GM23338 (cell line): ENCODE results near the gene RND3.

ENCODE experiments used
- CREB1 ChIP-seq: fragments of 250-450 bp; sonication (Bioruptor Pico); IDR thresholded peaks from 2 replicates; pipeline ENCODE4 v1.5.0; 2020; ENCODE audit warnings: low read depth, mild to moderate bottlenecking, moderate library complexity
- CTCF ChIP-seq, 2 experiments: fragments of 200-600 bp in 1 of 2; sonication (generic) in 1 of 2; conservative IDR thresholded peaks; 2 replicates each; pipeline versions ENCODE4 v1.5.1 to v1.6.1; 2016 to 2017; ENCODE audit warnings: antibody characterized with exemption in 2 of 2, low read depth in 2 of 2, mild to moderate bottlenecking in 2 of 2, moderate library complexity in 1 of 2
- EZH2 ChIP-seq: fragments of 200-600 bp; sonication (generic); IDR thresholded peaks from one replicate; pipeline ENCODE4 v1.8.0; 2017; ENCODE audit warnings: antibody characterized with exemption, mild to moderate bottlenecking, low read depth; ENCODE audit not compliant: unreplicated experiment
- EZH2phosphoT487 ChIP-seq: fragments of 200-600 bp; sonication (generic); IDR thresholded peaks from one replicate; pipeline ENCODE4 v1.8.1; 2018; ENCODE audit warnings: antibody characterized with exemption; ENCODE audit not compliant: unreplicated experiment
- JUNB ChIP-seq: IDR thresholded peaks from one replicate; pipeline ENCODE4 v1.6.1; 2016; ENCODE audit warnings: antibody characterized with exemption; ENCODE audit not compliant: unreplicated experiment
- NANOG ChIP-seq: IDR thresholded peaks from 2 replicates; pipeline ENCODE4 v1.6.1; 2016; ENCODE audit warnings: antibody characterized with exemption, borderline replicate concordance
- POLR2AphosphoS5 ChIP-seq: IDR thresholded peaks from 2 replicates; pipeline ENCODE4 v1.6.1; 2016; ENCODE audit warnings: antibody characterized with exemption, low read depth
- ZNF114 ChIP-seq: fragments of 250-450 bp; sonication (Bioruptor Pico); IDR thresholded peaks from 2 replicates; pipeline ENCODE4 v1.5.0; 2020; ENCODE audit warnings: mild to moderate bottlenecking, moderate library complexity
- TF ChIP-seq, protein P1 (sequence below): IDR thresholded peaks from one replicate; pipeline ENCODE4 v1.6.1; 2018; ENCODE audit warnings: antibody characterized with exemption; ENCODE audit not compliant: unreplicated experiment

DNA sequence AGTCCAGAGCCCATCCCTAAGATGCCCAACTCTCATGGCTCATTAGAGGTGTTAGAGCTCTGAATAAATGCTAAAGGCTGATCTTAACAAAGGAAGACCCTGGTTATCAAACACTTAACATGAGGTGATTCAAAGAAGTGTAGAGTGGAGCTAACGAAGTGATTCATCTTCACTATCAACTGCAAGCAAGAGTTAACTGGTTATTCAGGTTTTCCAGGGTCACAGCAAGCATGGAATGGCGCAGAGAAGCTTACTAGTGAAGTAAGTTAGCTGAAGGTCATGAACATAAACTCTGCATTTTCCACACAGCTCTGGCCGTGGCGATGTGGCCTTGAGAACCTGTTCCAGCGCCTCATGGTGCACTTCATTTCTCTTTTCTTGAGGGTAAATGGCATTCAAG lies 17.0 kb downstream of the RND3 start:
- TF ChIP-seq CTCF (conservative IDR thresholded peaks at IDR 0.05; ENCODE audit: low read depth in 2 of 2), result no peak
- TF ChIP-seq EZH2, result no peak
- TF ChIP-seq JUNB, result no peak
- no peak for TF ChIP-seq EZH2phosphoT487
- TF ChIP-seq, protein P1, sequence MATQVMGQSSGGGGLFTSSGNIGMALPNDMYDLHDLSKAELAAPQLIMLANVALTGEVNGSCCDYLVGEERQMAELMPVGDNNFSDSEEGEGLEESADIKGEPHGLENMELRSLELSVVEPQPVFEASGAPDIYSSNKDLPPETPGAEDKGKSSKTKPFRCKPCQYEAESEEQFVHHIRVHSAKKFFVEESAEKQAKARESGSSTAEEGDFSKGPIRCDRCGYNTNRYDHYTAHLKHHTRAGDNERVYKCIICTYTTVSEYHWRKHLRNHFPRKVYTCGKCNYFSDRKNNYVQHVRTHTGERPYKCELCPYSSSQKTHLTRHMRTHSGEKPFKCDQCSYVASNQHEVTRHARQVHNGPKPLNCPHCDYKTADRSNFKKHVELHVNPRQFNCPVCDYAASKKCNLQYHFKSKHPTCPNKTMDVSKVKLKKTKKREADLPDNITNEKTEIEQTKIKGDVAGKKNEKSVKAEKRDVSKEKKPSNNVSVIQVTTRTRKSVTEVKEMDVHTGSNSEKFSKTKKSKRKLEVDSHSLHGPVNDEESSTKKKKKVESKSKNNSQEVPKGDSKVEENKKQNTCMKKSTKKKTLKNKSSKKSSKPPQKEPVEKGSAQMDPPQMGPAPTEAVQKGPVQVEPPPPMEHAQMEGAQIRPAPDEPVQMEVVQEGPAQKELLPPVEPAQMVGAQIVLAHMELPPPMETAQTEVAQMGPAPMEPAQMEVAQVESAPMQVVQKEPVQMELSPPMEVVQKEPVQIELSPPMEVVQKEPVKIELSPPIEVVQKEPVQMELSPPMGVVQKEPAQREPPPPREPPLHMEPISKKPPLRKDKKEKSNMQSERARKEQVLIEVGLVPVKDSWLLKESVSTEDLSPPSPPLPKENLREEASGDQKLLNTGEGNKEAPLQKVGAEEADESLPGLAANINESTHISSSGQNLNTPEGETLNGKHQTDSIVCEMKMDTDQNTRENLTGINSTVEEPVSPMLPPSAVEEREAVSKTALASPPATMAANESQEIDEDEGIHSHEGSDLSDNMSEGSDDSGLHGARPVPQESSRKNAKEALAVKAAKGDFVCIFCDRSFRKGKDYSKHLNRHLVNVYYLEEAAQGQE, result no peak
- no peak for TF ChIP-seq POLR2AphosphoS5
- TF ChIP-seq ZNF114 (CRISPR knock-in tag), result no peak
- TF ChIP-seq NANOG, result no peak
- TF ChIP-seq CREB1 (CRISPR knock-in tag), result no peak
